Testis (tissue), 3 donors: Measurements from ENCODE around the gene NCKAP5. TPM values are rescaled to one million over a fixed set of nuclear protein-coding genes. Genes with fewer than 3 reads are reported as not detected.

ENCODE experiments used
- DNase-seq: peaks from one replicate; pipeline ENCODE4 v3.0.0-alpha.2; 2019
- H3K27ac ChIP-seq, 2 donors: fragments of 200-600 bp; sonication (generic); one replicate each; pipeline ENCODE4 v1.5.1; 2019
- H3K27me3 ChIP-seq: fragments of 200-600 bp; sonication (generic); one replicate; pipeline ENCODE4 v1.5.1; 2019
- H3K36me3 ChIP-seq: fragments of 200-600 bp; sonication (generic); one replicate; pipeline ENCODE4 v1.5.1; 2017; ENCODE audit warnings: low read depth; ENCODE audit errors: missing control alignments
- H3K4me1 ChIP-seq: fragments of 200-600 bp; sonication (generic); one replicate; pipeline ENCODE4 v1.5.1; 2019
- H3K4me3 ChIP-seq, 2 donors: fragments of 200-600 bp; sonication (generic); one replicate each; pipeline ENCODE4 v1.5.1; 2017 to 2019
- H3K9me3 ChIP-seq: fragments of 200-600 bp; sonication (generic); one replicate; pipeline ENCODE4 v1.5.1; 2017
- CTCF ChIP-seq, 3 experiments: fragments of 450-650 bp in 2 of 3; fragments of 200-600 bp in 1 of 3; sonication (generic) in 1 of 3; IDR thresholded peaks; one replicate each; pipeline ENCODE4 v1.5.1; 2016 to 2019; ENCODE audit warnings: antibody characterized with exemption in 3 of 3, mild to moderate bottlenecking in 2 of 3, moderate library complexity in 1 of 3
- POLR2A ChIP-seq: fragments of 450-650 bp; IDR thresholded peaks from one replicate; pipeline ENCODE4 v1.6.1; 2017; ENCODE audit warnings: antibody characterized with exemption, mild to moderate bottlenecking, moderate library complexity
- WGBS, 2 donors: methylation state at CpG; one replicate each; pipeline ENCODE4 v1.1.5; 2018; 5-methylcytosine and 5-hydroxymethylcytosine counted together
- intact Hi-C: fragments of 100-400 bp; cut with DNase I; formaldehyde crosslinking; loops from one replicate; pipeline ENCODE4 v1.15.1; 2023; ENCODE audit warnings: low total_unique reads
- polyA plus RNA-seq: library from polyadenylated mRNA; stranded (reverse); fragments of 350-450 nt; fragmentation: Illumina TruSeq; extraction: RNeasy Lipid Tissue Mini Kit (QIAGEN cat#74804); gene quantifications from one replicate; pipeline ENCODE4 v1.2.3, GENCODE V29; 2014; ENCODE audit warnings: low read depth, low replicate concordance; ENCODE audit not compliant: insufficient read depth
- total RNA-seq, 2 donors: library from RNA; depleted of rRNA; stranded (reverse); fragments of >200 nt; gene quantifications; one replicate each; pipeline ENCODE4 v1.2.3, GENCODE V29; 2016

NCKAP5 gene
- total and polyA plus RNA-seq, 3 donors from 2014 or later, result 3.0 to 7.6 (median 6.3) TPM

- Histone ChIP-seq H3K27ac (no peak overlapping the region), H3K9me3 (no peaks in the 10 kb centered on the region), H3K4me1 (no peaks in the 10 kb centered on the region), H3K27me3 (no peaks in the 10 kb centered on the region), H3K4me3 (no peak overlapping the region), H3K36me3 (no peaks in the 10 kb centered on the region)
- no peak for DNase-seq
- WGBS, 2 donors, result 75 to 85% methylated on average over 3 of the region's 3 CpGs
- TF ChIP-seq POLR2A (no peak), CTCF (IDR thresholded peaks at IDR 0.05) (no peak)
- intact Hi-C loops, result no loop called here
Measured at GRCh38 chr2:133334923-133335322, 233.3 kb downstream of the NCKAP5 start.

GRCh38 chr2:133333181-133333580 lies 235.1 kb downstream of the NCKAP5 start:
- intact Hi-C loops, result no loop called here
- no peak overlapping the region for H3K4me3 ChIP-seq
- no peaks in the 10 kb centered on the region for H3K36me3 ChIP-seq
- no peaks in the 10 kb centered on the region for H3K27me3 ChIP-seq
- TF ChIP-seq CTCF (IDR thresholded peaks at IDR 0.05), result no peak
- no peak for TF ChIP-seq POLR2A
- WGBS, 2 donors, result 75 to 79% methylated on average over 6 of the region's 6 CpGs
- no peak for DNase-seq
- no peaks in the 10 kb centered on the region for H3K4me1 ChIP-seq
- H3K27ac ChIP-seq, result no peak overlapping the region
- H3K9me3 ChIP-seq, result no peaks in the 10 kb centered on the region

- Histone ChIP-seq H3K4me3 (no peak overlapping the region), H3K36me3 (no peaks in the 10 kb centered on the region), H3K27ac (no peak overlapping the region), H3K4me1 (no peaks in the 10 kb centered on the region), H3K27me3 (no peaks in the 10 kb centered on the region), H3K9me3 (no peaks in the 10 kb centered on the region)
- intact Hi-C loops, result no loop called here
- DNase-seq, result no peak
- WGBS, 2 donors, result 72 to 93% methylated on average over 6 of the region's 6 CpGs
- TF ChIP-seq CTCF (IDR thresholded peaks at IDR 0.05), result no peak
- TF ChIP-seq POLR2A, result no peak
Measured at GRCh38 chr2:133331436-133331835, 236.8 kb downstream of the NCKAP5 start.

- Histone ChIP-seq H3K4me1 (no peaks in the 10 kb centered on the region), H3K36me3 (no peaks in the 10 kb centered on the region), H3K4me3 (no peak overlapping the region), H3K27ac (no peak overlapping the region), H3K27me3 (no peaks in the 10 kb centered on the region), H3K9me3 (no peaks in the 10 kb centered on the region)
- intact Hi-C loops, result no loop called here
- WGBS, 2 donors, result 84 to 88% methylated on average over 7 of the region's 7 CpGs
- DNase-seq, result no peak
- TF ChIP-seq POLR2A (no peak), CTCF (IDR thresholded peaks at IDR 0.05) (no peak)
Measured at GRCh38 chr2:133326652-133327397, 241.4 kb downstream of the NCKAP5 start.

- 80 to 81% methylated on average over 4 of the region's 4 CpGs for WGBS, 2 donors
- H3K27me3 ChIP-seq, result no peaks in the 10 kb centered on the region
- intact Hi-C loops, result no loop called here
- no peak overlapping the region for H3K4me3 ChIP-seq
- no peaks in the 10 kb centered on the region for H3K36me3 ChIP-seq
- no peaks in the 10 kb centered on the region for H3K9me3 ChIP-seq
- DNase-seq, result no peak
- no peak for TF ChIP-seq CTCF (IDR thresholded peaks at IDR 0.05)
- no peaks in the 10 kb centered on the region for H3K4me1 ChIP-seq
- H3K27ac ChIP-seq, result no peak overlapping the region
Measured at GRCh38 chr2:133324150-133324561, 244.1 kb downstream of the NCKAP5 start.
